ENCODE data around the gene PIP5K1B.

The PIP5K1B gene

DNA sequence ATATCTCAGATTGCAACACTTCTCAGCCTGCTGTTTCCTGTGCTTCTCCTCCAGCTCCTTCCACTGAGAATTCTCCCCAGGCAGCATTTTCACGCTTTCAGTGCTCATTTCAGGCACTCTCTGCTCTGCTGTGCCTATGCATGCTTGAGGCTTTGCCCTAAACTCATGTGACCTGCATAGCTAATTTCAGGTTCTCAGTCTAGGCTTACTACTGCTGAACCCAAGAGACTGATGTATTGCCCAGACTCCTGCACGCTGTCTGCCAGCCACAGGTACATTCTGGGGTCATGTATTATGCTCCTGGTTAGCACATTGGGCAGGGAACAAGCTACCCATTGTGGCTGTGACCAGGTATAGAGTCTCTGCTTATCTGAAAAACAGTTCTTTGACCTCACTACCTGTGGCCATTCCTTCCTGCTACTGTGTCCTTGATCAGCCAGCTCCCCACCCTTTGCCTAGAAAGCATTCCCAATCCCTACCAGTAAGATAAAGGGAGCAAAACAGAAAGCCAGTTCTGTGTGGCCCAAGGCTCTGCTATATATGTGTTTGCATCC, 34.7 kb downstream of the PIP5K1B start:
- DNase-seq: no peak

DNA sequence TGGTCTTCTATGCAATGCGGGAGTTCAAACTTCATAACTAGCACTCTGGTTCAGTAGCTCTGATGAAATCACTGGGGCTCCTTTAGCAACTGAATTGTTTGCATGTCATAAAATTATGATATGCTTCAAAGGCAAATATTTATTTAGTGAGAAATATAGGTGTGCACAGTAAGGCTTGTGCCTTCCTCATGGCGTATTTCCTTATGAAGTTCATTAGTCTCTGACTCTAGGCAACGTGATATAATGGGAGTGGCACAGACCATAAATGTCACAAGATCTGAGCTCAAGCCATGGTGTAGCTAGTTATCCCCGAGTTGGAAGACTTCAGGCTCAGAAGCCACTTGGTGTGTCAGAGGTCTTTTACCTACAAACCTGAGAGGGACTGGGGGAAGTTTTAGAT, 35.5 kb downstream of the PIP5K1B start:
- no peak for DNase-seq

DNA sequence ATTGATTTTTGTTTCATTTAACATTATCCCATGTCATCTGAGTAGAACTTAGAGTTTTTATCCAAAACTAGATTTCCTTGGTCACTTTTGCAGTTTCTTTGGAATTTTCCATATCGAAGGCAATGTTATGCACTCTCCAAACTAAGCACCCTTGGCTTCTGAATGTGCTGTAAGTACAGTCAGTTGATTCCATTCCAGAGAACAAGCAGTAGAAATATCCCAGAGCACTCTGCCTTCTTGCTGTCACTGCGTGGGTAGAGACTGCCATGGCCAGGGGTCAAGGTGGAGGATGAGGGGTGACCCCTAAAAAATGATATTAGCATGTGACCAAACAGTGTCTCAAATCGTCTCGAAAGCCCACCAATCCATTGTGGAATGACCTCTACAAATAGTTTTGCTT, 36.2 kb downstream of the PIP5K1B start:
- no peak for DNase-seq

DNA sequence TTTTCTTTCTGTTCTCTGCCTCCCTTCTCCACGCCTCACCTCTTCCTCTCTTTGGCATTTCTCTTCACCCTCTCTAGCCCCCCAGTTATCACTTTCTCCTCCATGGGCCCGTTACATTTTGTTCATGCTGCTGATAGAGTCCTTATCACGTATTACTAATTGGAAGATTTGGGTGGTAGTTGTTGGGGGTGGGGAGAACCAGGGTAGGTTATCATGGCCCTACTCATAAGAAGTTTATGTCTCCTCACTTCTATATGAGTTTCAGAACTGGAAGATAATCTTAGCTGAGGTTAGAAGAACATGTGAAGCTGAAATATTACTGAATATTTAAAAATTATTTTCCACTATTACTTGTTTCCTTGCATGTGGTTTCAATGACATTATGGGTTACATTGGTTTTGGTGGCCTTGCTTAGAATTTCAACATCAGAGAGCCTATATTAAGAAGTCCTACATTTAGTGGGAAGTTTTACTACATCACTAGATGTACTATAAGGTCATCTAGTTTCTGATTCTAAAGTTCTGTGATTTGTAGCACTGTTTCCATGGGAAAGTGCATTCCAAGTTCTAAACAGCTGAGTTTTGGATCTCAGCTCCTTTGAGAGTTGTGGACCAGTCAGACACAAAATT, 36.8 kb downstream of the PIP5K1B start:
- no peak for DNase-seq

DNA sequence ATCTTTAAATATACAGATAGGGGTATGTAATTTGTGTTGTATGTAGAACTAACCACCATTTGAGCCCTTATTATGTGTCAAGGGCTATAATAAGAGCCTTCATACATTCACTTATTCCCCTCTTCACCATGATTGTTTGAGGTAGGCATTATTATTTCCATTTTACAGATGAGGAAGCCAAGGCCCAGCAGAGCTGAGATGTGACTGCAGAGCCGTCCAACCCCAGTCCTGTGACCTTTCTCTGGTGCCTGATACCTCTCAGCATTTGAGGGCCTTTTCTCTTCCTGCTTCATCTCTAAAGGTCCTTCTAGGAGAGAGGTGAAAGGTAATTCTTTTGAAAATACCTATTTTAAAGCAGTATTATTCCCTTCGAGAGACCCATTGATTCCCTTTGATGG, 37.3 kb downstream of the PIP5K1B start:
- no peak for DNase-seq

DNA sequence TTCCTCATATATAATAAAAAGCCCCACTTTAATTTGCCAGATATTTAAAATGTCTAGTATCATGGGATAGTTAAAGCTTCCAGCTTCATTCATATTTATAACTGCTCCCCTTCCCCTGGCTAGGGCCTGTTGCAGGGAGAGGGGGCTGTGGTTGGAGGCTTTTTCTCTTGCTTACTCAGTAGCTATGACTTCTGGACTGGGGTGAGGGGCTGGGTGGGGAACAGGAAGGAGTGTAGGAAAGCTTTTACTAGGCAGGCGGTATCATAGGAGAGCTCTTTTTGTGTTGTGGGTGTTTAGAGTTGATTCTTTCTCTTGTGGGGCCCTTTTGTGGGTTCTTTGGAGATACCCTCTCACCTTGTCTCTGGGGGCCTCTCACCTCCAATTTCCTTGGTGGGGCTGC, 39.4 kb downstream of the PIP5K1B start:
- no peak for DNase-seq

DNA sequence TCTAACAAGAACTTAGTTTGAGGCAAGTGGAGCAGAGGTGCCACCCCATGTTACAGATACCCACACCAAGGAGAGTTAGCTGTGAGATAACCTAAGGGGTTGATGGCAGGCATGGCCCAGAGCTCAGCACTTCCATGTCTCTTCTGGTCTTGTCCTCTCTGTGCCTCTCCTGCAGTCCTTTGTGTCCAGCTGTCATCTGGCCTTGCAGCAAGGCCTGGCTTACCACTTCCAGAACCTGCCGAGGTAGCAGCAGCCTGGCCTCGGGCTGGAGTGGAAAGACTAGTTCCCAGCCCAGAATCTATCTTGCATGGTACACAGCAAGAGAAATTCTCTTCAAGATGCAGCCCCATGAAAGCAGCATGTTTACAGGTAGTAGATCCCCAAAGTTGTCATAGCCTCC, 41.5 kb downstream of the PIP5K1B start:
- no peak for DNase-seq

DNA sequence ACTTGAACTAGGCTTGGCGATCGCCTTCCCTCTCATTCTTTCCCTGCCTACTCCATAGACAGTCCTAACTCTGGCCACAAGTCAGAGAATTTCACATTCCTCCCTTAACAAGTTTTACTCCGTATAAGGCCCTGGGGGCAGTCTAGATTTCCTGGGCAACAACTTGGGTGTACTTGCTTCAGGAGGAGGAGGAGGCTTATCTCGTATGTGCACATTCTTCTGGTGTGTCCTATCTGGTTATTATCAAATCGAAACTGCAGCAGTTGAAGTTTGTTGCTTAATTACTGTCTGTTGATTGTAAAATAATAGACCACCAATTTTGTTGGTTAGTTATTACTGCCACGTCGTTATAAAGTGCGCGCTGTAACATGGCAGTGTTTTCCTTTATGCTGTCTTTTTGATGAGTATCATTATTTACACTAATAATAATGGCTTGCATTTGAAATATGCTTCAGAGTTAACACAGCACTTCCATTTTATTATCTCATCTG, 42.0 kb downstream of the PIP5K1B start:
- DNase-seq: no peak

DNA sequence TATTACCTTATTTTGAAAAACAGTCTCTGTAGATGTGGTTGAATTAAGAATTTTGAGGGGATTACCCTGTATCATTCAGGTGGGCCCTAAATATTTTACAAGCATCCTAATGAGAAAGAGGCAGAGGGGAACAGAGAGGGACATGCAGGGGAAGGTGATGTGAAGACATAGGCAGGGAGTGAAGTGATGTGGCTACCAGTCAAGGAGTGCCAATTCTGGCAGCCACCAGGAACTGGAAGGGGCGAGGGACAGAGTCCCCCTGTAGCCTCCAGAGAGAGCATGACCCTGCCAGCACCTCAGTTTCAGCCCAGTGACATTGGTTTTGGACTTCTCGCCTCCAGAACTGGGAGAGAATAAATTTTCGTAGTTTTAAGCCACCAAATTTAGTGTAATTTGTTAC, 44.1 kb downstream of the PIP5K1B start:
- no peak for DNase-seq

DNA sequence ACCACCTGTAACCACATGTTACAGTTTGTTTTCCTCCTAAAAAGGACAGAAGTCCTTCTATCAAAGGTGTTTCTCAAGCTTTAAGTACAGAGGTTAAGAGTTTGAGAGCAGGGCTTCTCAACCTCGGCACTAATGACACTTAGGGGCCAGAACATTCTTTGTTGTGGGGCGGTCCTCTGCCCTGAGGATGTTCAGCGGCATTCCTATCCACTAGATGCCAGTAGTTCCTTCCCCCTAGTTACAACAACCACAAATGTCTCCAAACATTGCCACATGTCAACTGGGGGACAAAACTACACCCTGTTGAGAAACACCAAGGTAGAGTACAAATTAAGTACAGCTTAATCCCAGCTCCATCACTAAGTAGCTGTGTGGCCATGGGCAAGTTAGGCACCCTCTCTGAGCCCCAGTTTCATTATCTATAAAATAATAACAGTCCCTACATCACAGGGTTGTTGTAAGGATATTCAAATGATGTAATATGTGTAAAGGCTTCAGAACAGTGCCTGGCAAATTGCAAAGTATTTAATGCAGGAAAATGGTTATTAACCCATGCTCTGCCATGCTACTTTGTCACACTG, 44.6 kb downstream of the PIP5K1B start:
- no peak for DNase-seq

DNA sequence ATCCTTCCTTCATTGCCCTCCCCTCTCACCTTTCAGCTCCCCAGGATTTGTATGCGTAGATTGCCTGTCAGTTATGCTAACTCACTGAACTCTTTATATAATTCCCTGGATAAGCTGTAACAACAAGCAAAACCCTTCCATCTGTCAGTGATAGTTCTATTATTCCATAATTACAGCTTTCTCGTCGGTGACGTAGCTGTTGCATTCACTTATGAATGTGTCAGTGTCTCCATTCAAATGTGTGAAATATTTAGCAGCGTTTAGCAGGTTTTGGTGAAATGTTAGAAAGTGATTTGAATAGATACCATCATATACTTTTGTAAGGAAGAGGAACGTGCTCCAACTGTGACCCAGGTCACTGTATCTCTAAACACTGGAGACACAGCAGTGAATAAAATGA, 45.2 kb downstream of the PIP5K1B start:
- DNase-seq: no peak

DNA sequence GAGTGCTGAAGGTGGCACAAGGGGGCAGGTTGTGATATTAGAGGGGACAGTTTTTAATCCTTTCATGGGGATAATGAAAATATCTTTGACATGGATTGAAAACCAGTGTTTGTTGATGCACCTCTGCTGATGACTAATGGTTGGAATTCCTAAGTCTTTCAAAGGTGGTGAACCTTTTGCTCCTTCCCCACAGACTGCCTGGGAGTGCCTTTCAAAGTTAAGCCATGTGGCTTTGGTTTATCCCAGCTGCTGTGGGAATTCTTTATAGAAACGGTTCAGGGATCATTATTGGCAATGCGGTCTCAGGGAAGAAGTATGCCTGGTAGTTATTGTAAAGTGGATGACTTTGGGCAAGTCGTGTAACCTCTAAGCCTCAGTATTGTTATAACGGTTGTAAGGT, 45.7 kb downstream of the PIP5K1B start:
- no peak for DNase-seq

DNA sequence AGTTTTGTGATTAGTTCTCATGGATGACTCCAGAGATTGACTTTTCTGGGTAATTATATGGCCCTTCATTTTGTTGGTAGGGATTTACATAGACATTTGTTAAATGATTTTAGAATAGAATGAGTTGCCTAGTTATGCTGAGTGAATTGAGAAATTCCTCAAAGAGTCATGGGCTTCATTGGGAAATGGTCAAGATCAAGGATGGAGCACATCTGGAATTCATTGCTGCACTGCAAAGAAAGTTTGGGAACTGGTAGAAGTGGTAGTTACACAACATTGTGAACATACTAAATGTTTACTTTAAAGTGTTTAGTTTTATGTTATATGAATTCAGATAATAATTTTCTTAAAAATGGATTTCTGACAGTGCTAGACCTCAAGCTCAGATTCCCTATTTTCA, 46.5 kb downstream of the PIP5K1B start:
- no peak for DNase-seq

DNA sequence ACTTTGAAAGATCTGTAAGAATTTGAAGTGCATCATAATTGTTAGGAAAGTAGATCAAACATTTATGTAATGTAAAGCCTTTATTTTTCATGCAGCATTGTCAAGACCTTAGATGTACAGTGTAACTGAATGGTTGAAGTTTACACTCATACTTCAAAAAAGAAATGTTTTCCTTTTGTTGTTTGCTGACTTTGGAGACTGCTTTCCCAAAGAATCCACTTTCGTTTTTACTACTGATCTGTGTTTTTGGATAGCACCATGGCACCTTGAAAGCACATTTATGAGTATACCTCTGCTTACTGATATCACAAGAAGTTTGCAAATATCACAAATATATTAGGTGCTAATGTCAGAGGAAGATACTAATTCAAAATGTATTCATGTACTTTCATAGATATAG, 50.0 kb downstream of the PIP5K1B start:
- DNase-seq: no peak

DNA sequence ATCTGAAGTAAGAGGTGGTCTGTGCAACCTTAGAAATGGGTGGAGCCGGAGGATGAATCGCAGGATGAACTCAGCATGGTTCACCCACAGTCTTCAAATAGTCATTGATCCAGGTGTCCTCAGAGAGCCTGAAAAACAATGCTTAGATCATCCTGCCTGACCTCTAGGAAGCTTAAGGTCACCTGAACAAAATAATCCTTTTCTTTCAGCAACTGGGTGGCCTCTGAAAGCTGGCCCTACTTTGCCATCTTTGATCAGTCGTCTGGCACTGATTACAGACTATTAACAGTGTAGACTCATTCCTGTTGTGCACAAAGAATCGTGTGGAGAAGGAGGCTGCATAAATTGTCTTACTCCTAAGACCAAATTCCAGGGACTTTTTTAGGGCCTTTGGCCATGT, 50.7 kb downstream of the PIP5K1B start:
- DNase-seq: no peak

DNA sequence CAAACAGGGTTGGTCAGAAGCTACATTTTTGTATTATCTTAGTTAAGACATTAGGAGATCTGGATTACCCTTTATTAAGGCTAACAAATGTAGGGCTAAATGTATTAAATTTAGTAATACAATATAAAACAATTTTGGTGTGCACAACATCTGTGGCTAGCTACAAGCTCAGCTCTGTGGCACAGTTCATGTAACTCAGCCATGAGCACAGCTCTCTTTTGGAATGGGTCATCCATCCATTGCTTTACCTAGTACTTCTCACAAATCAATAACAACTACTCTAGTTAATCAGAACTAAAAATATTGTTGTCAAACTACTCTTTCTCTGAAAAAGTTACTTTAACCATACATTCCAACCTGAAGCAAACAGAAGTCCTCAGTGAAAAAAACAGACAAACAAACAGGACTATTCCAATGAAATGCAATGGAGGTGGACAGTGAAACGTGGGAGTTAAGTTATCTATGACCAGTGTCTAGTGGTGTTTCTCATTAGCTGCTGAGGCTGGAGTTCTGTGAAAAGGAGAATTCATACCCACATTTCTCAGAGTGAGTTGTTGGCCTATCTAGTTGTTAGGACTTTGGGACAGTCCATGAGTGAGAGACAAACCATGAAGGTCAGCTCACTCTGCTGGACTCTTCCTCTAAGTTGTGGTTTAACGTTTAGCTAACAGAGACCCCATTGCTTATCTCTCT, 55.1 kb downstream of the PIP5K1B start:
- no peak for DNase-seq

DNA sequence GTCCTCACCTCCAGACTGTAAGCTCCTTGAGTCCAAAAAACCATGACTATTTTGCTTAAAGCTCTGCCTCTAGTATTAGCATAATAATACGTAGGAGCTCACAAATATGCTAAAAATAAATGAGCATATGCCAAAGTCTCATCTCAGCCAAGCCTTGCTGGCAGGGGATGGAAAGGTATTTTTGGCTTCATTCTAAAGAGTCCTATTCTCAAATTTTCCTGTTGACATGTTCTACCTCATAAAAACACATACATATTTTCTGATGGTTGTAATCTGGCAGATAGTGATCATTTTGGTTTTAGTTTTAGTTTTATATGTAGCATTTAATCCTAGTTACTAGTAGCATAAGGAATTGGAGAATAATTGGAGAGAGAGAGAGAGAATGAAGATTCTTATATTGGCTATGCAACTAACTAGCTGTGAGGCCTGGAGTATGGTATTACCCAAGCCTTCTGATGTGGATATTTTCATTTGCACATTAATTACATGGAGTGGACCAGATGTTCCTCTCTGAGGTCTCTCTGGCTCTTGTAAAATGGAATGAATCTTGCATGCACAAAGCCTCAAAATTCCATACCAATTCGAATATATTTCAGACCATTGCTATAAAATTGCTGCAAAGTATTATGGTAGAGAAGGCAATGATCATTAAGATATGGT, 55.8 kb downstream of the PIP5K1B start:
- no peak for DNase-seq

DNA sequence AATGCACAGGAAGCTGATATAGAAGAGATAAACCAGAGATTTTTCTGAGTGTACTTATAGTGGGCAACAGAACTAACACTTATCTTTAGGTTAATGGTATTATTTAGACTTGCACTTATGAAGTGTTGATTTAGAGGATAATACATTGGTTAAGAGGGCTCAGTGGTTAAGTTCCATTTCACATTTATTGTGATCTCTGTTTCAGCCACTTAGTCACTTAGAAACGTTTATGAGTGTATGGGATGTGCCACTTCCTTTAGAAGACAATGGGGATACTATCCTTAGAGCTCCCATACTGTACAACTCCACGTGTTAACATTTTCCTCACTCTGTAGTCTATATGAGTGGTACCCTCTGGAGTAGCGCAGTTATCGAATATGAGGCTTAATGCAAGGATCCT, 57.5 kb downstream of the PIP5K1B start:
- DNase-seq: no peak

DNA sequence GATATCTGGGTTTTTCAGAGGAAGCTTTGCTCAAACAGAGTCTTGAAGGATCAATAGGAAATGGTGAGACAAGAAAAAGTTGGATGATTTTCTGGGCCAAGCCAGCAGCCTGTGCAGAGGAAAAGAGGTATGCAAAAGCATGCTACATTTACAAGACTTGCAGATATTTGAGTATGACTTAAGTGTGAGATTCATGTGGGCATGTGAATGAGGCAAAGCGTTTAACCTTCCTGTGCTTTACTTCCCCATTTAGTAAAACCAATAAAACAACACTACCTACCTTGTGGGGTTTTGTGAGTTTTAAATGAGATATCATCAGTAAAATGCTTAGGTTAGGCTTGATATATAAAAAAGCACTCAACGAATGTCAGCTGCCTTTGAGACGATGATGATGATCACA, 58.1 kb downstream of the PIP5K1B start:
- DNase-seq: no peak

DNA sequence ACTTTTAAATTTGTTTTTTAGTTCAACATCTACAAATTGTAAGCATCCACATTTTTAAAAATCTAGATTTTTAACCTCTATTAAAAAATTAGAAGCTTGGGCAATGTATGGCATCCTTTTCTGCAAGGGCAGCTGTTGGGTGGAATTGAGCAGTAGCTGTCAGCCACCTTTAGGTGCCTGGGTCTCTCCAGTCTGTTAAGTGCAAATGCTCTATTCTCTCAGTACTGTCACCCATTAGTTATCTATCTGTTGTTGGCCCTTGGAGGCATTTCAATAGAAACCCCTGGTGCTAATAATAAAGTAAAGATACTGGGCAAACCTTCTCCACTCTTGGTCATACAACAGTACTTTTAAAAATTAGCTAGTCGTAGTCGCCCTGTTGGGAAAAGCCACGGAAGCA, 63.6 kb downstream of the PIP5K1B start:
- DNase-seq: no peak

DNA sequence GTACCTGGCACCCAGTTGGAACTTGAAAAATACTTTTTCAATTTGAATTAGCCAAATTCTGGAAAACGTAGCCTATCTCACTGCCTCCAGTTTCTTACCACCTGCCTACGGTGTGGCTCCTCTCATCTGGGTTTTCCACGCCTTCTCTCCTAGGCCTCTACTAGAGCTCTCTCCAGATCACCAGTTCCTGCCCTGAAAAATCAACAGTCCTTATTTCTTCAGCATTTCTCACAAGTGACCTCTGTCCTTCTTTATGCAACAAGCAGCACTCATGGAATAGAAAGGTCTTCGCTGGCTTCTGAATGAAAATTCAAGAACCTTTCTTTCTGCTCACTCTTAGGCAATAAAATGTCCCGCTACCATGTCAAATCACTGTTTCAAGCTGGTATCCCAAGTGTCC, 64.8 kb downstream of the PIP5K1B start:
- DNase-seq: no peak

DNA sequence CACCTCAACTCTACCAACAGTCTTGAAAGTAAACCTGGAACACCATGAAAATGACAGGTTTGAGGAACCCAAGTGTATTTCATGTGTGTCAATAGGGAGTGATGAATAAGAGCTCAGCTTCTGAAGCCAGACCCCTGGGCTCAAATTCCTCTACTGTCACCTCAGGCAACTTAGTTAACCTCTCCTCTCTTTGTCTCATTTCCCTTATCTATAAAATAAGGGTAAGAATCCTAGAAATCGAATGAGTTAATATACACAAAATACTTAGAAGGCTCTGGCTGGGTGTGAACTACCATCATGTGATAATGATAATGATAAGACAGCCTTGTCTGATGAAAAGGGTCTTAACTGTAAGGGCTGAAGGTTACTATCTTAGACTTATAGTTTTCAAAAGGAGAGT, 66.3 kb downstream of the PIP5K1B start:
- DNase-seq: no peak

DNA sequence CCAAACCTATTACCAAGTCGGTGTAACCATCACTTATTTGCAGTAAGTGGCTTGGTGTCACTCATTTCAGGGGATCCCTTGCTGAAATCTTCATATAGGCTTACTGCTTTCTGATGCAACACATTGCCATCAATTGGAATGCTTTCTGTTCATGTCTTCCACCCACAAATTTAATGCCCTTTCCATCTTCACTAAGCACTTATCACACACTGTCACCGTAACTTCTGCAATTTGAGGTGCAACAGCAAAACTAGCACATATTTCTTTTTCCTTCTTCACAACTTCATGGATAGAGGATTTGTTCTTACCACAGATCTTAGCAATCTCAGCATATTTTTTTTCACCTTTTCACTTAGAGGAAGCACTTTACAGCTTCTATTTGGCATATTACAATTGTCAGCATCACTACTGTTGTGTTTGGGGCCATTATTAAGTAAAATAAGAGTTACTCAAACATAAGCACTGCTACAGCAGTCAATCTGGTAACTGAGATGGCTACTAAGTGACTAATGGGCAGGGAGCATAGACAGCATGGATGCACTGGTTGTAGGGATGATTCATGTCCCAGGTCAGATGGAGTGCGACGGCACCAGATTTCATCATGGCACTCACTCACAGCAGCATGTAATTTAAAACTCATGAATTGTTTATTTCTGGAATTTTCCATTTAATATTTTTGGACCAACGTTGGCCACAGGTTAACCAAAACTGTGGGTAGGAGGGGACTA, 70.1 kb downstream of the PIP5K1B start:
- DNase-seq: no peak

All from NCI-H510A (cell line).